Measurements from ENCODE around the gene UBTD2.
"Not testable (repeated sequence)": the region's sequence is repeated elsewhere in the genome, so short reads cannot be mapped to it uniquely, and the experiment has no call there.

UBTD2 gene, protein sequence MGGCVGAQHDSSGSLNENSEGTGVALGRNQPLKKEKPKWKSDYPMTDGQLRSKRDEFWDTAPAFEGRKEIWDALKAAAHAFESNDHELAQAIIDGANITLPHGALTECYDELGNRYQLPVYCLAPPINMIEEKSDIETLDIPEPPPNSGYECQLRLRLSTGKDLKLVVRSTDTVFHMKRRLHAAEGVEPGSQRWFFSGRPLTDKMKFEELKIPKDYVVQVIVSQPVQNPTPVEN

DNA sequence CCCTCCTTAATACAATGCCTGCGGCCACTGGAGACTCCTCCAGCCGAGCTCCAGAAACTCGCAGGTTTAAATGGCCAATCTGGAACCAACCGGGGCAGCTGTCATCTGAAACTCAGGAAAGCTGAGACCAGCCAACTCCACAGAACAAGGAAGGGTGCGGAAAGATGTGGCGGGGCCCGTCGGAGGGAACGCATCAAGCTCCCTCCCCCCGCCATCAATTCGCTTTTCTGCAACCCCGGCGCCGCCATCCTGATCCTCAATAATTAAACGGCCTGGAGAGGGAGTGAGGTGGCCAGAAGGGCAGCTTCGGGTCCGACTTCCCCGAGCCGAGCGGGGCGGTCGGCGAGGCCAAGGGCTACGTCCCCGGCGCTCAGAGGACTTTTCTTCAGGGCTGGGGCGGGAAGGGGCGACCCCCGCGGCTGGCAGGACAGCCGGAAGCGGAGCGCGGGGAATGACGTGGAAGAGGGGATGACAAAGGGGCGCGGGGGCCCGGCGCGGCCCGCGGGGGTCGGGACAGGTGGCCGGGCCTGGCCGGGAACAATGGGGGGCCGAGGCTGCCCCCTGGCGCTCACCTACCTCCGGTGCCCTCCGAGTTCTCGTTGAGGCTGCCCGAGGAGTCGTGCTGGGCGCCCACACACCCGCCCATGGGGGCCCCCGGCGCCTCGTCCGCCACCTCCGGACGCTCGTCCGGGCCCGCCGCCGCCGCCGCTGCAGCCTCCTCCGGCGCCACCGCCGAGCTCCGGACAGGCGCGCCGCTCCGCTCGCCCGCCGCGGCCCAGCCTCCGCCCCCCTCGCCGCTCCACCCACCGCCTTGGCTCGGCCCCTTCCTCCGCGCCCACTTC lies at the start of gene UBTD2:
TSS of gene UBTD2 (minus strand) at position 745 of the 842 bp plus-strand sequence. CDS start at position 646, 99 bp downstream.
- DNase-seq, result peak in 40 of 56 donors; percentile 9 to 85 (median 67)

DNA sequence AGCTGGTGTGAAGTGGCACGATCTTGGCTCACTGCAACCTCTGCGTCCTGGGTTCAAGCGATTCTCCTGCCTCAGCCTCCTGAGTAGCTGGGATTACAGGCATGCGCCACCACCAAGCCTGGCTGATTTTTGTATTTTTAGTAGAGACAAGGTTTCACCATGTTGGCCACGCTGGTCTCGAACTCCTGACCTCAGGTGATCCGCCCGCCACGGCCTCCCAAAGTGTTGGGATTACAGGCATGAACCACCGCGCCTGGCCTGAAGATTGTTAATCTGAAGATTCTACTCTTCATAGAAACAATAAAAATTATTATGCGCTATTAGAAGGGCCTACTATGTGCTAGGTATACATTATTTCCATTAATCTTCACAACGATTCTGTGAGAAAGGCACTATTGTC lies 43.3 kb upstream of the UBTD2 start:
- not testable (repeated sequence) for DNase-seq

DNA sequence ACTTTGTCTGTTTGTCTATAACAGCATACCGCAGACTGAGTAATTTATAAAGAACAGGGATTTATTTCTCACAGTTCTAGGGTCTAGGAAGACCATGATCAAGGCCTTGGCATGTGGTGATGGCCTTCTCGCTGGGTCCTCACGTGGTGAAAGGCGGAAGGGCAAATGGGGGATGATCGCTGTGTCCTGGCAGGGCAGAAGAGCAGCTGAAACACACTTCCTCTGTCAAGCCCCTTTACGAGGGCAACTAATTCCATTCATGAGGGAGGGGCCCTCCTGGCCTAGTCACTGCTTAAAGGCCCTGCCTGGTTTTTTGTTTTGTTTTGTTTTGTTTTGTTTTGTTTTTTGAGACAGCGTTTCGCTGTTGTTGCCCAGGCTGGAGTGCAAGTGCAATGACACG lies 41.9 kb upstream of the UBTD2 start:
- DNase-seq, result no peak

DNA sequence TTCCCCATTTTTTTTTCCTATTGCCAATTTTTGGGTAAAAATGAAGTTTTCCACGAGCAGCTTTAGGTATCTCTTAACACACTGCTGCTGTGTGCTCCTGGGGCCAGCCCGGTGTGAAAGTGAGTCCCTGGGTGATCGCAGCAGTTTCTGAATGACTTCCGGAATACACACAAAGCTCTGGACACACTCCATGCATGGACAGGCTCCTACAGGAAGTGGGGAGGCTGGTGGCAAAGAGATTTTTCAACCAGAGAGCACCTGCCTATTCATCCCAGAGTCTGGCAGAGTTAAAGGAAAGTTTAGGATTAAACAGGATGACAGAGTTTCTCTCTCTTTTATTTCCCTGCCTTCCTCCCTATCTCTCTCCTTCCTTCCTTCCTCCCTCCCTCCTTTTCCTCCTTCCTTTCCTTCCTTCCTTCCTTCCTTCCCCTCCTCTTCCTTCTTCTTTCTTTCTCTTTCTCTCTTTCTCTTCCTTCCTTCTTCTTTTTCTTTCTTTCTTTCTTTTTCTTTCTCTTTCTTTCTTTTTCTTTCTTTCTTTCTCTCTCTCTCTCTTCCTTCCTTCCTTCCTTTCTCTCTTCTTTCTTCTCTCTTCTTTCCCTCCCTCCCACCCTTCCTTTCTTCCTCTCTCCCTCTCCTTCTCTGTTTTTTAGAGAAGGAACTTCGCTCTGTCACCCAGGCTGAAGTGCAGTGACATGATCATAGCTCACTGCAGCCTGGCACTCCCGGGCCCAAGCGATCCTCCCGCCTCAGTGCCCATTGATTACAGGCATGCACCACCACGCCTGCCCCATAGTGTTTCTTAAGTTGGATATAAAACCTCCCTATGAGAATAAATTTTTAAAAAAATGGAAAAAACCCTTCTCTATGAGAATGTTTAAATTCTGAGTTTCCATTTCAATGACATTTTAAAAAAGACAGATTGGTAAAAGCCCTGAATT lies 38.7 kb upstream of the UBTD2 start:
- DNase-seq, result no peak

DNA sequence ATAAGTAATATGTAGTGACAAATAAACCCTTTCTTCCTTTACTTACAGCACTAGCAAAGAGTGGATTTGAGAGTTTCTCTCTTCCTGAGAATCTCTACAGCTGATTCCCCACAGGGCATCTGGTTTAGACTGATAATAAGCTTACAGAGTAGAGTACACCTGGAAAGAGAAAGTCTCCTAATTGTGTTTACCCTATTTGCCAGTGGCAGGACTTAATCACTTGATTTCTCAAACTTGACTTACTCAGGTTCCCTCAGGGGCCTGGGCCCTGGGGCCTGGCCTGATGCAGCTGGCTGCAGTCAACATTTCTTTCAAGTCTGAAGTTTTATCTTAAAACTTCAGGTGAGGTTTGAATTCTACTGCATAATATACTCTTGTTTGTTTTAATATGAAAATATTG lies 38.0 kb upstream of the UBTD2 start:
- DNase-seq, result no peak

DNA sequence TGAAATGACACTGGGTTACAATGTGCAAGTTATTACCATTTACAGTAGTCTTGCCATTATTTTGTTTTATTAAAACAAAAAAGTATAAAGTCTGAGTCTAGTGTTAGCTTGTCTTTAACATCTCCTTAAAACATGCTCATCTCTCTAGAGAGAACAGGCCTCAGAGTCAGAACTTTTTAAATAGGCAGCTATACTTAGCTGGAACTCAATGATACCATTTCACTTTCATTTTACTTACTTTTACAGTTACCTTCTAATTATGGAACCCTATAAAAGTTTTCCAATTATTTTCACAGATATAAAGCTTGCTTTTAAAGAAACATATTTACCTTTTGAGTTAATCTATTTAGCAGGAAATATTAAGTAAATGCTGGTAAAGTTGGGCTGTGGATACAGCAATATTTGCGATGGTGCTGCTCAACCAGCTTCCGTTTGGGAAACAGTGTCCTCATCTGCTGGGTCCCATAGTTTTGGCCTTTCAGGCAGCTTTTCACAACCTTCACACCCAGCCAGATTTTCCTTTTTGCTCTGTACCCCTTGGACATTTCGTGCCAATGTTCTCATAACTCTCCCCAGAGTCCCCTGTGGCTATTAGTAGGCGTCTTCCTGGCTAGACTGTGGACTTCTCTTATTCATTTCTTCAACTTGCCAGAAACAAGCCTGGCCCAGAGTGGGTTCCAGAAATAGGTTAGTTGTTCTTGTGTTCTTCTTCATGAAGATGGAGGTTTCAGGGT lies 36.3 kb upstream of the UBTD2 start:
- DNase-seq, result no peak

DNA sequence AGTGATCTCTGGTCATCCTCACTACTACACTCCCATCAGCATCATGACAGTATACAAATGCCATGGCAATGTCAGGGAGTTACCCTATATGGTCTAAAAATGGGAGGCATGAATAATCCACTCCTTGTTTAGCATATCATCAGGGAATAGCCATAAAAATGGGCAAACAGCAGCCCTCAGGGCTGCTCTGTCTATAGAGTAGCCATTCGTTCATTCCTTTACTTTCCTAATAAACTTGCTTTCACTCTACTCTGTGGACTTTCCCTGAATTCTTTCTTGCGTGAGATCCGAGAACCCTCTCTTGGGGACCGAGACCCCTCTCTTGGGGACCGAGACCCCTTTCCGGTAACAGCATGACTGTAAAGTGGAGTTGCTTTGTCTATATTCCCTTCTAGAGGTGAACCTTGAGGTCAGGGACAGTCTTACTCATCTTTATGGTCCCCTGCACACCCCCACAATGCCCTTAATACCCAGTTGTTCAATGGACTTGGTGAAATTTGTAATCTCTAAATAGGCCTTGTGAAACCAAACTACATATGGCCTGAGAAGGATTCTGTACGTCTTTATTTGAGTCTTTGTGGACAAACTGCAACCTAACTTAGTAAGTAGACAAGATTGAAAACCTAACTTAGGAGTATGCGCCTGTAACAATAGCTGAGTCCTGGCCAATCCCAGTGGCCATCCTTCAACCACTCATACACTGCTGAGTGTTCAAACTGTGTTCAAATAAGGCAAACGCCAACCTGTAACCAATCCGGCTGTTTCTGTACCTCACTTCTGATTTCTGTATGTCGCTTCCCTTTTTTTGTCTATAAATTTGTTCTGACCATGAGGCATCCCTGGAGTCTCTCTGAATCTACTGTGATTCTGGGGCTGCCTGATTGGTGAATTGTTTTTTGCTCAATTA lies 32.3 kb upstream of the UBTD2 start:
- DNase-seq, result no peak

DNA sequence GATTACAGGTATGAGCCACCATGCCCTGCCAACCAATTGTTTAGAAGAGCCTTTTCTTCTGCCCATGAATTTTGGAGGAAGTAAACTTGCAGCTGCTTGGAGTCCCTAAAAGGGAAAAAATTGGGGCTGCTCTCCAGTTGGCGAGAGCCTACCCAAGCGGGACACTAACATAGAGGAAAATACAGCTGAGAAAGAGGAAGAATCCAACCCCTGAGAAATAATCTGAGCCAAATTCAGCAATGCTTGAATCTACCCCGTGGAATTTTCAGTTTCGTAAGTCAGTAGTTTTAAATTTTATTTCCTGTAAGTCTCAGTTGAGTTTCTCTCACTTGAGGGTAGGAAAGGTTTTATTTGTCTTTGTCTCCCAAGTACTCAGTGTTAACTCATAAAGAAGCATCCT lies 30.4 kb upstream of the UBTD2 start:
- DNase-seq, result no peak

DNA sequence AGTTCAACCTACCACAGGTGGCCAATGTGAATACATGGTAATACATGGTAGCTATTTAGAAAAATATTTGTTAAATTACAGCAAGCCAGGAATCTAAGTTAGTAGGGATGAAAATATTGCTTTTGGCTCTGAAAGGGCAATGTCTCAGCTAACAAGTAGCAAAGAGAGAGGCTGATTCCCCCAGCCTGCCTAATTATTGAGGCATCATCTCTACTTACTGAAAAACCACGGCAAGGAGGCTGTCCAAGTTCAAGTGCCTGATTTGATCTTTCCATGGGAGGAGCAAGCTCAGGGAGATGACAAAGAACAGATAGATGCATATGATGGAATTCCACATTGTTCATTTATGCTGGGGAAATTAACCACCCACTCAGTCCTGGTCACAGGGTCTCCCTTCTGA lies 28.7 kb upstream of the UBTD2 start:
- no peak for DNase-seq

DNA sequence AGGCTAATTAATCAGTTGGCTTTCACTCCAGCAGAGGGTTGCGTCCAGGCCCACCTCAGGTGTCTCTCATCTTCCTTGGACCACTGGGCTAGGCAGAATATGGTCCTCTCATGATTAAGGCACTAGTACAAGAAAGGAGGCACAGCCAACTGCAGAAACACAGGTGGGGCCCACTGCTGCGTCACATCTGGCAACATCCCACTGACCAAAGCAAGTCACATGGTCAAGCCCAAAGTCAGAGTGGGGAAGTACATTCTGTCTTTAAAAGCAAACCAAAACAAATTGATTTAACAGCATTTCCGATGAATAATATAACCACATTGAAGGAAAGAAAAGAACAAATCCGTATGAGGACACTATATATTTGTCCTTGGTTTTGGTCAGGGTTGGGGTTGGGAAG lies 28.0 kb upstream of the UBTD2 start:
- no peak for DNase-seq

DNA sequence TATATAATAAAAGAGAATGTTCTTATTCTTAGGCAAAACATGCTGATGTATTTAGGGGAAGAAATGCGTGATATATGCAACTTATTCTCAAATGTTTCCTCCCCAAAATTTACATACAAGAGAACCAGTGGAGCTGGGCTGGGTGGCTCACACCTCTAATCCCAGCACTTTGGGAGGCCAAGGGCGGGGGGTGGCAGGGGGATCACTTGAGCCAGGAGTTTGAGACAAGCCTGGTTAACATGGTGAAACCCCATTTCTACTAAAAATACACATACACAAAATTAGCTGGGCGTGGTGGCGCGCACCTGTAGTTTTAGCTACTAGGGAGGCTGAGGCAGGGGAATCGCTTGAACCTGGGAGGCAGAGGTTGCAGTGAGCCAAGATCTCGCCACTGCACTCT lies 27.5 kb upstream of the UBTD2 start:
- DNase-seq, result no peak

DNA sequence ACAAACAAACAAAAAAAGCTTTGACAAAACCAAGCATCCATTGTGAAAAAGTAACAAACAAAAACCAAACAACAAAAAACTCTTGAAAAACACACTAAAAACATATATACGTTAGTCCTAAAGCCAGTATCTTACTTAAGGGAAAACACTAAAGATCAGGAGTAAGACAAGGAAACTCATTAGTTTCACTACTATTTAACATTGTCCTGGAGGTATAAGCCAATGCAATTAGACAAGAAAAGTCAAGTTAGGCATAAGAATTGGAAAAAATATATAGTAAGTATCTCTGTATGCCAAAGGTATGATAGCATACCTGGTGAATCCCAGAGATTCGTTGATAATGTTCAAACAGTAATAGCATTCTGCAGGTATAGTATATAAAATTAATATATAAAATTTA lies 21.8 kb upstream of the UBTD2 start:
- DNase-seq, result no peak

DNA sequence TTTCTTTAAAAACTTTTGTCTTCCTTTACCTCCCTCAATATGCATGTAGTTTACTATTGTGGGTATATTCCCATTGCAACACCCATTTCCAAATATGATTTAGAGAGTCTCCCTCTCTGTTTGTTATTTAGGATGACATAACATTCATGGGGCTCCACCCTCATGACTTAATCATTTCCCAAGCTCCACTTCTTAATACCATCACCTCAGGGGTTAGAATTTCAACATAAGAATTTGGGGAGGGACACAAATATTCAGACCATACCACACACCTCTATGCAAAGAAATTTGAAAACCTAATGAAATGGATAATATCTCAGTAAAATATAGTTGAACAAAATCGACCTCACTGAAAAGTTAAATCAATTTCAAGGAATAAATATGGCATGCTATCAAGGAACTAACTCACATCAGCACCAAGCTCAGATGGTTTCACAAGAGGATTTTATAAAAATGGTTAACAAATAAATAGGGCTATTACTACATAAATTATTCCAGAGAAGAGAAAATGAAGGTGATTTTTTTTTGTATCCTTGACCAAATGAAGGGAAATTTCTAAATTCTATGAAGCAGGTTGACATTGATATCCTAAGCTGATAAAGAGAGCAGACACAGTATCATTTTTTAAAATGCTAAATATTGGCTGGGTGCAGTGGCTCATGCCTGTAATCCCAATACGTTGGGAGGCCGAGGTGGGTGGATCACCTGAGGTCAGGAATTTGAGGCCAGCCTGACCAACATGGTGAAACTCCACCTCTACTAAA lies 20.2 kb upstream of the UBTD2 start:
- DNase-seq, result no peak

DNA sequence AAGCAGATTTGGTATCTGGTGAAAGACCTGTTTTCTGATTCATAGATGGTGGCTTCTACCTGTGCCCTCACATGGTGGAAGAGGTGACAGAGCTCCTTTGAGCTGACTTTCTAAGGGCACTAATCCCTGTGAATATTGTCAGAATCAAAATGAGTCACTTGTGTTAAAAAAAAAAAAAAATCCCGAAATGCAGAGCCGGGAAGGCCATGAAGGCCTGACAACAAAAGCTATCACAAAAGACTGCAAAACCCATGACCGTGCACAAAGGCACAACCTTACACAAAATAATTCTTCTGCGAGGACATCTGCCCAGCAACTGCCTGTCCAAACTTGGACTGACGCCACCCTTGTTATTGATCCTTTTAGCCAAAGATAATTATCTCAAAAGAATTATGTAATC lies 19.6 kb upstream of the UBTD2 start:
- no peak for DNase-seq

DNA sequence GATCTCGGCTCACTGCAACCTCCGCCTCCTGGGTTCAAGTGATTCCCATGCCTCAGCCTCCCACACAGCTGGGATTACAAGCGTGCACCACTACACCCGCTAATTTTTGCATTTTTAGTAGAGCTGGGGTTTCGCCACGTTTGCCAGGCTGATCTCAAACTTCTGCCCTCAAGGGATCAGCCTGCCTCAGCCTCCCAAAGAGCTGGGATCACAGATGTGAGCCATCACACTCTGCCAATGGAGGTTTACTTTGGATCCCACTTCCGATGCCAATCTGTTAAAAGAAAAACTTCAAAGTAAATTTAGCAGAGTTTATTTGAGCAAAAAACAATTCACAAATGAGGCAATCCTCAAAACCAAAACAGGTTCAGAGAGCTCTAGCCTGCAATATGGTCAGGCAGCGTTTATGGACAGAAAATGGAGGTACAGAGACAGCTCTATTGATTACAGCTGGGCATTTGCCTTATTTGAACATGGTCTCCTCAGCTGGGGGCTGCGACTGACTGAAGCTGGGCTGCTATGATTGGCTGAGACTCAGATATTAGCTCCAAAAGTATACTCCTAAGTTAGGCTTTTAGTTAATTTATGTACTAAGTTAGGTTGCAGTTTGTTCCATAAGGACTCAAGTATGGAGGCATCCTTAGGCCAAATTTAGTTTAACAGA lies 18.6 kb upstream of the UBTD2 start:
- no peak for DNase-seq

DNA sequence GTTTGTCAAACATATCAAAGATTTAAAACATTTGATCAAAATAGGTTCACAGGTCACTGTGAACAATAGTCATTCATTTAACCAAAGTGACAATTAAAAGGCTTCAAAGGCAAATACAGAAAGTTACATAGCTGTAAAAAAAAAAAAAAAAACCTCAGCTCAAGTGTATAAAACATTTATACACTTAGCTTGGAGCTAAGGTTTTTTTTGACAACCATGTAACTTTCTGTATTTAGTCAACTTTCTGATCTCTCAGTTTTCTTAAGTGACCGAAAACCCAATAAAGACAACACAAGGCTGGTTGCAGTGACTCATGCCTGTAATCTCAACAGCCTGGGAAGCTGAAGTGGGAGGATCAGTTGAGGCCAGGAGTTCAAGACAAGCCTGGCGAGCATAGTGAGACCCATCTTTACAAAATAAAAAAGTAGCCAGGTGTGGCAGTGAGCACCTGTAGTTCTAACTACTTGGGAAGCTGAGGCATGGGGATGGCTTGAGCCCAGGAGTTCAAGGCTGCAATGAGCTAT lies 16.4 kb upstream of the UBTD2 start:
- no peak for DNase-seq

DNA sequence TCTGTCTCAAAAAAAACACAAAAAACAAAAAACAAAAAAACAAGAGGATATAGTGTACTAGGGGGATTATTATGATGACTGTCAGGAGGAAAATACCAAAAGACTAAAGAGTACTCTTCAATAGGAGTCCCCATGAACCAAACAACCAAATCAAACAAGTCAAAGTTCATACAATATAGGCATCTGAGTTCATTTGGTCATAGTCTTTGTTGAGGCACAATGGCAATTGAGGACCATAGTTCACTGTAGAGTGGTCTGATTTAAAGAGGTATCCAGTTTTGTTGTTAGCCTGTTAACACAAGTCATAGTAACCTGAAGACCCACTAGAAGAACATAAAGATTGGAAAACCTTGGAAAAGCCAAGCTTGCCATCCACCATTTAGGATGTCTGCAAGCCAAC lies 11.3 kb upstream of the UBTD2 start:
- DNase-seq, result no peak

DNA sequence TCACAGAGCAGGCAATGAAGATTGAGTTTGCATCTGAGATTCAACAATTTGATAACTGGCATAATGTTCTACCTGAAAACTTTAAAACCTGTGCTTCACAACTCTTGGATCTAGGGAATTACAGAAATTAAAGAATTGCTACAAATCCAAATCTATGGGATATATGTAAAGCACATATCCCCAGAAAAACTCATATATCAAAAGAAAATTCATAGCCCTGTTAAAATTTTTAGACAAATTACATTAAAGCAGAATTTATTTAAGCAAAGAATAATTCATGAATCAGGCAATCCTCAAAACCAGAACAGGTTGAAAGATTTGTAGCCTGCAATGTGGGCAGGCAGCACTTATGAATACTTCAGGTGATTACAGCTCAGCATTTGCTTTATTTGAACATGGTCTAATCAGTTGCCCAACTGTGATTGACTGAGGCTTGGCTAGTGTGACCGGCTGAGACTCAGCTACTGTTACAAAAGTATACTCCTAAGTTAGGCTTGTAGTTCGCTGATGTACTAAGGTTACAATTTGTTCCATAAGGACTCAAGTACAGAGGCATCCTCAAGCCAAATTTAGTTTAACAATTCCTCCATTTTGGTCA lies 10.3 kb upstream of the UBTD2 start:
- DNase-seq, result no peak
